BJ (cell line): ENCODE results near the gene MIB2. TPM values are rescaled to one million over a fixed set of nuclear protein-coding genes. Genes with fewer than 3 reads are reported as not detected.
"Not testable (repeated sequence)": the region's sequence is repeated elsewhere in the genome, so short reads cannot be mapped to it uniquely, and the experiment has no call there.

Source experiments
- CTCF ChIA-PET: fragments of 350-600 bp; formaldehyde crosslinking; extraction: SDS; loops from one replicate; lab custom pipeline; 2021; ENCODE audit warnings: antibody characterized with exemption, inconsistent platforms; lab: Yijun Ruan, JAX
- POLR2A ChIA-PET: fragments of 300-600 bp; sonication (Branson Sonifier 250); formaldehyde crosslinking; extraction: SDS; loops from one replicate; lab custom pipeline; 2021; ENCODE audit warnings: antibody characterized with exemption; lab: Charles Lee
- DNase-seq: peaks from one replicate; pipeline ENCODE4 v3.0.0-alpha.2; 2011; ENCODE audit warnings: low read depth
- H3K27me3 ChIP-seq: 2 replicates; pipeline ENCODE4 v1.6.0; 2011; ENCODE audit warnings: low read length; ENCODE audit not compliant: control insufficient read depth, insufficient read depth
- H3K36me3 ChIP-seq: 2 replicates; pipeline ENCODE4 v1.5.1; 2011; ENCODE audit warnings: low read length; ENCODE audit not compliant: control insufficient read depth, insufficient read depth
- H3K4me3 ChIP-seq: 2 replicates; pipeline ENCODE4 v1.5.1; 2011; ENCODE audit warnings: low read depth, mild to moderate bottlenecking, control low read depth, low read length
- CTCF ChIP-seq: IDR thresholded peaks from 2 replicates; pipeline ENCODE4 v1.5.1; 2011; ENCODE audit warnings: low read depth, mild to moderate bottlenecking, control low read depth, inconsistent platforms, low read length, moderate library complexity; ENCODE audit not compliant: insufficient read depth
- polyA plus RNA-seq: library from polyadenylated mRNA; depleted of rRNA; stranded (reverse); fragments of >200 nt; gene quantifications from 2 replicates; pipeline ENCODE4 v1.2.3, GENCODE V29; 2011

The MIB2 gene
- polyA plus RNA-seq, 1 experiment, result 23.1 TPM

- Histone ChIP-seq H3K27me3 (peaks cover 2% of the 10 kb centered on the region), H3K4me3 (no peak within 1 kb of the TSS), H3K36me3 (peaks cover 5% of the 10 kb centered on the region)
- no peak for DNase-seq
- ChIA-PET POLR2A (no interaction called here), CTCF (no interaction called here)
- TF ChIP-seq CTCF, result no peak
These were observed 16.6 kb downstream of the MIB2 start, which contains the start of gene MMP23B for GRCh38 chr1:1631782-1632420. Gene MMP23B (plus strand): TSS chr1:1632173. CDS start chr1:1632219, 46 bp downstream.

GRCh38 chr1:1633409-1633808 is 18.1 kb downstream of the MIB2 start:
- DNase-seq, POLR2A ChIA-PET, H3K4me3 ChIP-seq: not testable (repeated sequence)

GRCh38 chr1:1634613-1635012 is 19.3 kb downstream of the MIB2 start:
- H3K27me3 ChIP-seq, POLR2A ChIA-PET, DNase-seq, H3K36me3 ChIP-seq, CTCF ChIA-PET, H3K4me3 ChIP-seq: not testable (repeated sequence)

More at GRCh38 chr1:1633409-1633808, 18.1 kb downstream of the MIB2 start:
- CTCF ChIA-PET, H3K36me3 ChIP-seq, H3K27me3 ChIP-seq: not testable (repeated sequence)

GRCh38 chr1:1636621-1637478 is 21.6 kb downstream of the MIB2 start:
- POLR2A ChIA-PET, H3K4me3 ChIP-seq, CTCF ChIA-PET, DNase-seq, H3K27me3 ChIP-seq, H3K36me3 ChIP-seq: not testable (repeated sequence)

GRCh38 chr1:1637479-1637875 is 22.2 kb downstream of the MIB2 start:
- H3K4me3 ChIP-seq, H3K36me3 ChIP-seq, POLR2A ChIA-PET, CTCF ChIA-PET, H3K27me3 ChIP-seq, DNase-seq: not testable (repeated sequence)

- H3K27me3 ChIP-seq, H3K36me3 ChIP-seq, POLR2A ChIA-PET, DNase-seq, H3K4me3 ChIP-seq, CTCF ChIA-PET: not testable (repeated sequence)
These were observed 23.2 kb downstream of the MIB2 start for GRCh38 chr1:1638528-1638927.

- POLR2A ChIA-PET, H3K36me3 ChIP-seq, H3K27me3 ChIP-seq, H3K4me3 ChIP-seq, DNase-seq, CTCF ChIA-PET: not testable (repeated sequence)
These were observed 24.1 kb downstream of the MIB2 start for GRCh38 chr1:1639368-1639767.

GRCh38 chr1:1640081-1640480 is 24.8 kb downstream of the MIB2 start:
- POLR2A ChIA-PET, H3K36me3 ChIP-seq, H3K4me3 ChIP-seq, DNase-seq, H3K27me3 ChIP-seq, CTCF ChIA-PET: not testable (repeated sequence)

- H3K27me3 ChIP-seq, DNase-seq, POLR2A ChIA-PET, H3K36me3 ChIP-seq, CTCF ChIA-PET, H3K4me3 ChIP-seq: not testable (repeated sequence)
These were observed 25.6 kb downstream of the MIB2 start for GRCh38 chr1:1640711-1641461.

- H3K4me3 ChIP-seq, H3K36me3 ChIP-seq, DNase-seq, POLR2A ChIA-PET, H3K27me3 ChIP-seq: not testable (repeated sequence)
- CTCF ChIA-PET, result interaction anchor here (1.4 kb wide), 1 partner anchor 262 kb away, joined by 5 read pairs; no protein-coding TSS in a partner anchor
These were observed 31.0 kb downstream of the MIB2 start for GRCh38 chr1:1646326-1646725.

GRCh38 chr1:1647567-1648241 is 32.4 kb downstream of the MIB2 start:
- POLR2A ChIA-PET, H3K27me3 ChIP-seq, H3K4me3 ChIP-seq, CTCF ChIA-PET, DNase-seq: not testable (repeated sequence)
- peaks cover 12% of the 10 kb centered on the region for H3K36me3 ChIP-seq
